ENCODE results near the gene FEV.

DNA sequence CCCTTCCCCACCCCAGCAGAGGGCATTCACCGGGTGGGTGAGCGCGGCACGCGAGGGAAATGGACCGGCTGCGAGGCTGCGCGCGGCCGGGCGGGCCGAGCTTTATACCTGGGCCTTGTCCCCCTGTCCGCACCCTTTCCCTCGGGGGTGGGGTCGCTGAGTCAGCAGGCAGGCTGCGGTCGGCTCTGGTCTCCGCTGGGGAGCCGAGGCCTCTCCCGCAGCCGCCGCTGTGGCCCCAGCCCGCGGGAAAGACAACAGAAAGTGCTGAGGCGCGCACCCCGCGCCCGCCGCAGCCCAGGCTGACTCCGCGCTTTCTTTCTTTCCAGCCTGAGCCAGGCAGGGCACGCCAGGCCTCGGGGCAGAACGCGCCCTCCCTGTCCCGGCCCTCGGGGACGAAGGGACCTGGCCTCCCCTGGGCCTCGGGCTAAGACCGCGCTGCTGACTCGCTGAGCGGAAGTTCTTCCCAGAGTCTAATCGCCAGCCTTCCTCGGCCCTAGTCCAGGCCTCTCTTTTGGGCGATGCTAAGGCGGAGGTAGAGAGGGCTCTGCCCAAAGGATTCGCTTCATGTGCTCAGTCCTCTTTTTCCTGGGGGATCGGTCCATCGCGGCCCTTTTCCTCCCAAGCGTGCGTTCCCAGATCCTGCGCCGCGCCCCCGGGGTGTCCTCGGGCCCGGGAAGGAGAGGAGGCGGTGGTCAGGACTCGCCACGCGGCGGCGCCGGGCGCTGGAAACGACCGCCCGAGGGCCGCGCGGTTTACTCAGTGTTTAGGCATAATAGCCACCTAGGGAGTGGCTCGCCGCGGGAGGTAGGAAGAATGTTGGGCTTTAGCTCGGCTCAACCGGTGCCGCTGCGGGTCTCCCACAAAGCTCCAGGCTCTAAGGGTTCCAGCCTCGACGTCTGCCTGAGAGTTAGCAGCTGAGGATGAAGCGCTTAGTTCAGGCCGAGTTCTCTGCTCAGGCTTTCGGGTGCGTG lies 8.6 kb upstream of the FEV start, which contains the start of gene CRYBA2:
- TF ChIP-seq, protein P1, sequence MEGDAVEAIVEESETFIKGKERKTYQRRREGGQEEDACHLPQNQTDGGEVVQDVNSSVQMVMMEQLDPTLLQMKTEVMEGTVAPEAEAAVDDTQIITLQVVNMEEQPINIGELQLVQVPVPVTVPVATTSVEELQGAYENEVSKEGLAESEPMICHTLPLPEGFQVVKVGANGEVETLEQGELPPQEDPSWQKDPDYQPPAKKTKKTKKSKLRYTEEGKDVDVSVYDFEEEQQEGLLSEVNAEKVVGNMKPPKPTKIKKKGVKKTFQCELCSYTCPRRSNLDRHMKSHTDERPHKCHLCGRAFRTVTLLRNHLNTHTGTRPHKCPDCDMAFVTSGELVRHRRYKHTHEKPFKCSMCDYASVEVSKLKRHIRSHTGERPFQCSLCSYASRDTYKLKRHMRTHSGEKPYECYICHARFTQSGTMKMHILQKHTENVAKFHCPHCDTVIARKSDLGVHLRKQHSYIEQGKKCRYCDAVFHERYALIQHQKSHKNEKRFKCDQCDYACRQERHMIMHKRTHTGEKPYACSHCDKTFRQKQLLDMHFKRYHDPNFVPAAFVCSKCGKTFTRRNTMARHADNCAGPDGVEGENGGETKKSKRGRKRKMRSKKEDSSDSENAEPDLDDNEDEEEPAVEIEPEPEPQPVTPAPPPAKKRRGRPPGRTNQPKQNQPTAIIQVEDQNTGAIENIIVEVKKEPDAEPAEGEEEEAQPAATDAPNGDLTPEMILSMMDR (IDR thresholded peaks at IDR 0.05) = no peak
- TF ChIP-seq, protein P2, sequence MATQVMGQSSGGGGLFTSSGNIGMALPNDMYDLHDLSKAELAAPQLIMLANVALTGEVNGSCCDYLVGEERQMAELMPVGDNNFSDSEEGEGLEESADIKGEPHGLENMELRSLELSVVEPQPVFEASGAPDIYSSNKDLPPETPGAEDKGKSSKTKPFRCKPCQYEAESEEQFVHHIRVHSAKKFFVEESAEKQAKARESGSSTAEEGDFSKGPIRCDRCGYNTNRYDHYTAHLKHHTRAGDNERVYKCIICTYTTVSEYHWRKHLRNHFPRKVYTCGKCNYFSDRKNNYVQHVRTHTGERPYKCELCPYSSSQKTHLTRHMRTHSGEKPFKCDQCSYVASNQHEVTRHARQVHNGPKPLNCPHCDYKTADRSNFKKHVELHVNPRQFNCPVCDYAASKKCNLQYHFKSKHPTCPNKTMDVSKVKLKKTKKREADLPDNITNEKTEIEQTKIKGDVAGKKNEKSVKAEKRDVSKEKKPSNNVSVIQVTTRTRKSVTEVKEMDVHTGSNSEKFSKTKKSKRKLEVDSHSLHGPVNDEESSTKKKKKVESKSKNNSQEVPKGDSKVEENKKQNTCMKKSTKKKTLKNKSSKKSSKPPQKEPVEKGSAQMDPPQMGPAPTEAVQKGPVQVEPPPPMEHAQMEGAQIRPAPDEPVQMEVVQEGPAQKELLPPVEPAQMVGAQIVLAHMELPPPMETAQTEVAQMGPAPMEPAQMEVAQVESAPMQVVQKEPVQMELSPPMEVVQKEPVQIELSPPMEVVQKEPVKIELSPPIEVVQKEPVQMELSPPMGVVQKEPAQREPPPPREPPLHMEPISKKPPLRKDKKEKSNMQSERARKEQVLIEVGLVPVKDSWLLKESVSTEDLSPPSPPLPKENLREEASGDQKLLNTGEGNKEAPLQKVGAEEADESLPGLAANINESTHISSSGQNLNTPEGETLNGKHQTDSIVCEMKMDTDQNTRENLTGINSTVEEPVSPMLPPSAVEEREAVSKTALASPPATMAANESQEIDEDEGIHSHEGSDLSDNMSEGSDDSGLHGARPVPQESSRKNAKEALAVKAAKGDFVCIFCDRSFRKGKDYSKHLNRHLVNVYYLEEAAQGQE (IDR thresholded peaks at IDR 0.05) = no peak
- no peak for TF ChIP-seq POLR2A (IDR thresholded peaks at IDR 0.05; ENCODE audit: low read length)
- TF ChIP-seq, protein P3, sequence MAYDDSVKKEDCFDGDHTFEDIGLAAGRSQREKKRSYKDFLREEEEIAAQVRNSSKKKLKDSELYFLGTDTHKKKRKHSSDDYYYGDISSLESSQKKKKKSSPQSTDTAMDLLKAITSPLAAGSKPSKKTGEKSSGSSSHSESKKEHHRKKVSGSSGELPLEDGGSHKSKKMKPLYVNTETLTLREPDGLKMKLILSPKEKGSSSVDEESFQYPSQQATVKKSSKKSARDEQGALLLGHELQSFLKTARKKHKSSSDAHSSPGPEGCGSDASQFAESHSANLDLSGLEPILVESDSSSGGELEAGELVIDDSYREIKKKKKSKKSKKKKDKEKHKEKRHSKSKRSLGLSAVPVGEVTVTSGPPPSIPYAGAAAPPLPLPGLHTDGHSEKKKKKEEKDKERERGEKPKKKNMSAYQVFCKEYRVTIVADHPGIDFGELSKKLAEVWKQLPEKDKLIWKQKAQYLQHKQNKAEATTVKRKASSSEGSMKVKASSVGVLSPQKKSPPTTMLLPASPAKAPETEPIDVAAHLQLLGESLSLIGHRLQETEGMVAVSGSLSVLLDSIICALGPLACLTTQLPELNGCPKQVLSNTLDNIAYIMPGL (CRISPR knock-in tag; IDR thresholded peaks at IDR 0.05; ENCODE audit: borderline replicate concordance) = no peak
- no peak for TF ChIP-seq CEBPB (IDR thresholded peaks at IDR 0.05)

Data from A549 (cell line).